Activated CD4-positive, alpha-beta T cell treated with anti-CD3 and anti-CD28 coated beads, Interleukin-2, amount 50 U/mL, for 24 hours (primary cell): Measurements from ENCODE around the gene MYOM1.
"Not testable (repeated sequence)": the region's sequence is repeated elsewhere in the genome, so short reads cannot be mapped to it uniquely, and the experiment has no call there.

Experiments used
- DNase-seq, 2 donors: peaks; one replicate each; pipeline ENCODE4 v3.0.0-alpha.2; 2020; ENCODE audit warnings: low read depth in 1 of 2, low spot score in 1 of 2

MYOM1 gene

DNA sequence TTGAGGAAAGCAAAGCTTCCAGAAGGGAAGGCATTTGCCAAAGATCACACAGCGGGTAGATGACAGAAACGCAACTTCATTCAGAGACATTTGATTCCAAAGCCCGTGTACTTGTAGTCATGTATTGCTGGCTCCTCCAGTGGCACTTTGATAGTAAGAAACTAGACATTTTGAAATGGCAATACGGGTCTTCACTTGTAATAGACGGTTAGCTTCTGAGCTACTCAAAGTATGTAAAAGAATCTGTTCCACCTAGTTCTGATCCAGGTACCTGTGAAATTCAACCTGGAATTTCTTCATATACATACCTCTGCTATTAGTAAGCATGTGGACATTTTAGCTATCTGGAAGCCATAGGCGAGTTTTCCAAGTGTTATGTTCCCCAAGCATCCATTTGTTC lies 1.7 kb upstream of the MYOM1 start:
- DNase-seq = no peak

GRCh38 chr18:3220868-3221267 lies 1.1 kb upstream of the MYOM1 start:
- not testable (repeated sequence) for DNase-seq

DNA sequence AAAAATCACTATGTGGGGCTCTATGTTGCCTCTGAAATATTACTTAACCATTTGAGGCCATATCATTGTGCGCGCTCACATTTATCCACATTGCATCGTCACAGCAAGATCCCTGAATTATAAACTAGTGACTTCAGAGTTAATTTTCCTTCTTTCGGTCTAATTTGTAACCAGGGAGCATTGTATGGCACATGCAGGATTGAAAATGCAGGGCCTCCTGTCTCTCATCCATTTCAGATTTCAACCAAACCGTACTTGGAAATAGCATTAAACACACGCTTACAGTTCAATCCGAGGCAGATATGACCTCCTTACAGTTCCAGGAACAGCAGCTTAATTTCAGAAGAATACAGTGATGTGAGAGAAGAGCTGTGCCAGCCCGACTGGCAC lies 532 bp downstream of the MYOM1 start:
- no peak for DNase-seq

DNA sequence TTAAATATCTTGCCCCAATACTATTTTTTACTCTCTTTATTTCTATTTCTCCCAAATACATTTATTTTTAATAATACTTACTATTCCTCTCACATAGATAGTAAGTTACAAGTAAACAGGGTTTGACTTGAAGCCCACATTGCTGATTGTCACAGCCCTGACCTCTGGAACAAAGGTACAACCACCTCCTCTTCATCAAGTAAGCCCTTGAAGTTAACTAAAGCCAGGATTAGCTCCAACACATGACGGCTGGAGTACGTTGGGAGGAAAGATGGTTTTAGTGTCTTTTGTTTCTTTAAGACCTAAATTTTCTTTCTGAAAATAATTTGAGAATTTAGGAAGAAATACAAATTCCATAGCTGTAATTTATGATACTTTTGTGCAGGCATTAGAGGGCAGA lies 949 bp downstream of the MYOM1 start:
- DNase-seq = no peak

DNA sequence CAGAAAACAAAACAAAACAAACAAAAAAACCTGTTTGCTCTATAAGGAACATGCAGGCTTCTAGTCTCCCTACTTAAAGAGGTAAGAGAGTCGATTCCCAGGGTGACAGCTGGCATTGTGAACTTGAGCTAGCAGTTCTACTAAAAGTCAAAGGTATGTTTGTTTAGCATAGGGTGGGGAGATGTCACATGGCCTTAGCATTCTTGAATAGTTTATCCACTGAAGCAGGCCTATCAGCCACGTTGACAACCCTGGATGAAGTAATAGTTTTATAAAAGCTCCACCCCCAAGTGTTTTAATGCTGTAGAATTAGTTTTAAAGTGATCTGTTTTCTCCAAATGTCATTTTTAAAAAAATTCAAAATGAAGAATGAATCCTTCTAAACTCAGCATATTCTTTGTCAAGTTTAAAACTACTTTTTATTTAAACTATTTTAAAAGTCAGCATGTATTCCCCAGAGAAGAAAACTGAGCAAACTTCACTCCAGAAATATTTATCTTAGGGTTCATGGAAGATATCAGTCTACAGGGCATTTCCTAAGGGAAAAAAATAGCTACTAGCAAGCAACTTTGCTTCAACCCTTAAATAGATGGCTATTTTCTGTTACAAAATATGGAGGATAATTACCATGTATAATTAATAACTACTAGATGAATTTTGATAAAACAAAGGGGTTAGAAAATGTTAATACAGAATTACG lies 1.7 kb downstream of the MYOM1 start:
- no peak for DNase-seq

DNA sequence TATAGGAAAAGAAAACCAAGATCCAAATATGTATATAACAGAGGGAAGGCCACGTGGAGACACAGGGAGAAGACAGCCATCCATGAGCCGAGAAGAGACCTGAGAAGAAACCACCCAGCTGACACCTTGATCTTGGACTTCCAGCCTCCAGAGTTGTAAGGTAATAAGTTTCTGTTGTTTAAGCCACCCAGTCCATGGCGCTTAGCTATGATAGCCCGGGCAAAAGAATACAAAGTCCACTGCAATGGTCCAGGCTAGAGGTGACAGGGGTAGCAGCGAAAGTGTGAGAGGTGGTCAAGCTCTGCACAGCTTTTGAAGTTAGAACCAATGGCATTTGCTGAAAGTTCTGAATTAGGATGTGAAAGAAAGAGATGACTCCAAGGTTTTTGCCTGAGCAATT lies 2.8 kb downstream of the MYOM1 start:
- DNase-seq = no peak

DNA sequence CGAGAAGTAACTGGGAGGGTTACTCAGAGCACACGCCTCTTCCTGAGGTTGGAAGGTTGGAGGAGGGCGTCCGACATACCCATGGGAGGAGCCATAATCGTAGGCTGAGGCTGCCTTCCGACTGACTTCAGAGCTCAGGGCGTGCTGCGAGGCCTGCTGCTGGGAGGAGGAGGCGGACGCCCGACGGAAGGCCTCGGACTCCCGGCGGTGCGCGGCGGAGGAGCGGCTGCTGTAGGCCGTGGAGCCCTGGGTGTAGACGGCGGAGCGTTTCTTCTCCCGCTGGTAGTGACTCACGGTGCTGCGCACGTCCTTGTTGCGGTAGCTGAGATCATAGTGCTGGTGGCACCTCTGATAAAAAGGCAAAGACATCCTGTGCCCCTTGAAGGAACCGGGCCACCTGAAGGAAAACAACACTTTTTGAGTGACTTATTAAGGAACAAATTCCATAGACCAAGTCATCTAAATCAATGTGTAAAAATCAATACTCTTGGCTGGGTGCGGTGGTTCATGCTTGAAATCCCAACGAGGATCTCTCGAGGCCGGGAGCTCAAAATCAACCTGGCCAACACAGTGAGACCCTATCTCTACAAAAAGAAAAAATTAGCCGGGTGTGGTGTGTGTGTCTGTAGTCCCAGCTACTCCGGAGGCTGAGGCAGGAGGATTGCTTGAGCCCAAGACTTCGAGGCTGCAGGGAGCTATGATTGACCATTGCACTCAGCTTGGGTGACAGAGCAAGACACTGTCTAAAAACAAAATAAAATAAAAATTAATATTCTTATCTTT lies 4.7 kb downstream of the MYOM1 start:
- no peak for DNase-seq

DNA sequence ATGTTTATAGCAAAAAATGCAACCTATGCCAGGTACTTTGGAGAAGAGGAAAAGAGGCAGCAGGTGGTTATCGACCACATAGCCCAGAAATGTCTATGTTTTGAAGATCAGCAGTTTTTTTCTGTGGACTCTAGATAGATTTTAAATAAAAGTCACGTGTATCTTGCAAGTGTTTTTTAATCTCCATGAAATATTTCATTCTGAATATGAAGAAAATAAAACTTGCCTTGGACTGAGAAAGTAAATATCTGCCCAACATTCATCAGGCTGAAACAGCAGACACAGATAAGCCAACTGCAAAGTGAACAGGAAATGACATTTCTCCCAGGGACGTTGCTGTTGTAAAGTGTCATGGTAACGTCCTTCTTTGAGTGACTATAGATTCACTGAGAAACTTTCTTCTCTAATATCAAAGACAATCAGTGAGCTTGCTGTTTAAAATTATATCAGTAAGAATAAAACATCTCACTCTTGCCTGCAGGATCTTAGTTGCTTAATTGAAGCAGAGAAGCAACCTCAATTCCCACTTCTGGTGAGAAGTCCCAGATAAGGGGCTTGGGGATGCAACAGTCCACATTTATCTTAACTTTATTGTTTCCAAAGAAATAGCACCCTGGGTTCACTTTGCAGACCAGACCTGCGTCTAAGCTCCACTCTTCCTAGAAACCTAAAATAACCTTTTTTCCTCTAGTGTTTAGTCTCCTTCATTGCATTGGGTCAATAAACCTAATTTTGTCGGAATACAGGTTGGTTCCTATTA lies 6.3 kb downstream of the MYOM1 start:
- DNase-seq = no peak

DNA sequence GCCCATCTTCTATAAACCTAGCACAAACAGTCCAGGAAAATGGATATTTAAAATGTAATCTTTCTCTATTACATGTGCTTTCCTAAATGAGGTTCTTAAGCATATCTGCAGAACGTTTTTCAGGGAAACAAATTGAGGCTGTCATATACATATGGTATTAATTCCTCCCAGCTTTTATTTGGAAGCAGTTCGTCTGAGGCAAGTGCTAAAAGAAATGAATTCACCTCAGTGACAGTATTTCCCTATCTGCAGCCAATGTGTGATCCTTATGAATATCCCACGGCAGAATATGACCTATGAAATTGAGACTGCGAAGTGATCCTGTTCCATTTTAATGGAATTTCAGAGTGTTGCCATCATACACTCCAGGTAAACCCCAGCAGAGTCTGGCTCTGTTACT lies 7.1 kb downstream of the MYOM1 start:
- DNase-seq = no peak

DNA sequence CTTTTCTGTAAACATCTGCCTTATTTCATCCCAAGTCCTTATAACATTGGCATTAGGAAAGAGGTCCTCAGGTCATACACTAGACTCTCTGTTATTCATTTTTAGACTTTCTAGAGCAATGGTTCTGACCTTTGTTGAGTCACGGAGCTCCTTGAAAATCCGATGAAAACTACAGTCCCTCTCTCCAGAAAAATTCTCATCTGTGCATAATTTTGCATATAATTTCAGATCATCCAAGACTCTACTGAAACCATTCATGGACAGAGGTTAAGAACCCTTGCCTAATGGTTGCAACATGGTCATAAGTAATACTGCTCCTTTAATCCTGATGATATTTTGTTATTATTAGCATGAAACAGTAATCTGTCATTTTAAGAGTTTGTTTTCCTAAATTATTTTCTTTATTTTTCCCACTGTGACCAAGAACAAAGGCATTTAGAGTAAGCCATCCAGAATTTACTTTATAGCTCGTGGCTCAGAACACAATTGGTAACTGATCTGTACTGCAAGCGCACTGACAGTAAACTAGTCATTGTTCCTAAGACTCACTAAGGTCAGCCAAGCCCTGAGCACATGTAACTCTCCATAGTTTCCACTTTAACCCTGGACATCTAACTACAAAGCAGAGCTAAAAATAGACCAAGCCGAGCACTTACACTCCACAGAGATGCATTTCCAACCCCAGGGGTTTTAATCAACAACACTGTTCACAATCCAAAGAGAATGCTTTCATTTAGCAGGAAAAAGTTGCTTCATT lies 8.4 kb downstream of the MYOM1 start:
- DNase-seq = no peak

DNA sequence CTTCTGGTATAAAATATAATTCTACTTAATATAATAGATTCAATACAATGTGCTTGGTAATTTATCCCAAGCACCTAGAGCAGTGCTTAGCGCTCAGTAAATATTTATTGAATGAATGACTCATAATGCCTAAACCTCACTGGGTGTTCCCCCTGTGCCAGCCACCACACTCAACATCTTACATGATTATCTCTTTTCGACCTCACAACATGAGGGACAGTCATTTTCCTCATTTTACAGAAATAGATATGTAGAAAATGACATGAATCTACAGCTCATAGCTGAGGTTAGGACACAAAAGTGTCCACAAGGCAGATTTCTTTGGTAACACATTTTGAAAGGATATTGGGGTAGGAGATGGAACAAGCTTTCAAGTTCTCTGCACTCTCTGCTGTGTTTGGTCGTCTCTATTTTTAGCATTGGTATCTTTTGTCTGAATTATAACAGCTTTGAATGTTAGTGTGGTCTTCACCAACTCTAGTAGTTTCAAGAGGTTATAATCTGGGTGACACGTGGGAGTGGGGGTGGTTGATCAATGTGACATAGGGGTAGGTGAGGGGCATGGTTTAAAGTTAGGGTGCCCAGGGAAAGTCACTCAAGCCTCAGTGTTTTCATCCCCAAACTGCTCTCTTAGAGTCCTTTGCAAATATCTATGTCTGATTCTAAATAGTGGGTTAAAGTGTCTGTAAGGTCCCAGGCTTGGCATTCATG lies 9.8 kb downstream of the MYOM1 start:
- DNase-seq = no peak

DNA sequence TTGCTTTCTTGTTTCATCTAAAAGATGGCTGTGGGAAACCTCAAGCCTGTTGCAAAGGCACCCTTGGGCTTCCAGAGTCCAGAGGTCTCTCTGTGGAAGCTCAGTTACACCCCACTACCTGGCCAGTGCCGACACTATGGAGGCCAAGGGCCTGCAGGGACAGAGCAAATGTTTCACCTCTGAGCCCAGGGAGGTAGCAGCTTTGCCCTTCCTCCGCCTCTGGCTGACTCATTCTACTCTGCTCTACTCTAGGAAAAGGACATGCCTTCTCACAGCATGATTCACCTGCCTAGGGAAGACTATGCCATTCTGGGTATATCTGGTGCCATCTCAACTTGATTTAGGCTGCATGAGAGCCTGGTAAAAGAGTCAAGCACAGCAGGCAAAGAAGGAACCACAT lies 12.2 kb downstream of the MYOM1 start:
- no peak for DNase-seq

- DNase-seq = no peak
These were observed 14.5 kb downstream of the MYOM1 start for GRCh38 chr18:3205239-3205638.

DNA sequence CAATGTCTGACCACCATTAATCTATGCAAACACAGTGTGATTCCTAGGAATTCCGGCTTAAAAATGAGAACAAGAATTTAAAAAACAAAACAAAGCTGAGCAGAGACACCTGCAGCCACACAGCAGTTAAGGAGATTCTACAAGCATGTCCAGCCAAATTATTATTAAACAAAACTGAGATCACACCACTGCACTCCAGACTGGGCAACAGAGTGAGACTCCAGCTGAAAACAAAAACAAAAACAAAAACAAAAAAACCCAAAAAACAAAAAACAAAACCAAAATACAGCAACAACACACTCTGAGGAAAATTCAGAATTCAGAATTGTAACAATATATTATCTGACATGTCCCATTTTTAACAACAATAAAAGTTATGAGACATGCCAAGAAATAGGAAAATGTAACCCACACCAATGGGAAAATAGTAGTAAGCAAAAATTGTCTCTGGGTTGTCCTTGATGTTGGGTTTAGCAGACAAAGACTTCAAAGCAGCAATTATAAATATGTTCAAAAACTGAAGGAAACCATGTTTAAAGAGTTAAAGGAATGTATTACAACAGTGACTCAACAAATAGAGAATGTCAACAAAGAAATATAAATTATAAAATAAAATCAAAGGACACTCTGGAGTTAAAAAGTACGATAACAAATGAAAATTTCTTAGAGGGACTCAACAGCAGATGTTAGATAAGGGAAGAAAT lies 19.7 kb downstream of the MYOM1 start:
- no peak for DNase-seq

- not testable (repeated sequence) for DNase-seq
These were observed 21.4 kb downstream of the MYOM1 start for GRCh38 chr18:3198260-3198860.

GRCh38 chr18:3194947-3195612 lies 24.7 kb downstream of the MYOM1 start:
- DNase-seq = no peak

- DNase-seq = no peak
These were observed 26.4 kb downstream of the MYOM1 start for GRCh38 chr18:3193331-3193730.

DNA sequence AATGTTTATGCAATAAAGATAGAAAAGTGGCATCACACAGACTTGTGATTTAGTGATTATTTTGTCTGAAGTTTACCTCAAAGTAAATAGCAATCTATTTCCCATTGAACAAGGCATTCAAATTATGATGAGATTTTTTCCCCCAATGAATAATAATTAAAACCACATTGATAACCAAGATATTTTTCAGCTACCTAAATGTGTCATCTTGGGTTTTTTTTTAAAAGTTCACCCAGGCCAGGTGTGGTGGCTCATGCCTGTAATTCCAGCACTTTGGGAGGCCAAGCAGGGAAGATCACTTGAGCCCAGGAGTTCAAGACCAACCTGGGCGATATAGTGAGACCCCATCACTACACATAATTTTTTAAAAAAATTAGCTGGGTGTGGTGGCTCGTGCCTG lies 27.0 kb downstream of the MYOM1 start:
- DNase-seq = no peak

GRCh38 chr18:3192286-3192685 lies 27.5 kb downstream of the MYOM1 start:
- no peak for DNase-seq
